ENCODE measurements around the gene OTUB1.
"Not testable (repeated sequence)": the region's sequence is repeated elsewhere in the genome, so short reads cannot be mapped to it uniquely, and the experiment has no call there.

OTUB1 gene, protein sequence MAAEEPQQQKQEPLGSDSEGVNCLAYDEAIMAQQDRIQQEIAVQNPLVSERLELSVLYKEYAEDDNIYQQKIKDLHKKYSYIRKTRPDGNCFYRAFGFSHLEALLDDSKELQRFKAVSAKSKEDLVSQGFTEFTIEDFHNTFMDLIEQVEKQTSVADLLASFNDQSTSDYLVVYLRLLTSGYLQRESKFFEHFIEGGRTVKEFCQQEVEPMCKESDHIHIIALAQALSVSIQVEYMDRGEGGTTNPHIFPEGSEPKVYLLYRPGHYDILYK

DNA sequence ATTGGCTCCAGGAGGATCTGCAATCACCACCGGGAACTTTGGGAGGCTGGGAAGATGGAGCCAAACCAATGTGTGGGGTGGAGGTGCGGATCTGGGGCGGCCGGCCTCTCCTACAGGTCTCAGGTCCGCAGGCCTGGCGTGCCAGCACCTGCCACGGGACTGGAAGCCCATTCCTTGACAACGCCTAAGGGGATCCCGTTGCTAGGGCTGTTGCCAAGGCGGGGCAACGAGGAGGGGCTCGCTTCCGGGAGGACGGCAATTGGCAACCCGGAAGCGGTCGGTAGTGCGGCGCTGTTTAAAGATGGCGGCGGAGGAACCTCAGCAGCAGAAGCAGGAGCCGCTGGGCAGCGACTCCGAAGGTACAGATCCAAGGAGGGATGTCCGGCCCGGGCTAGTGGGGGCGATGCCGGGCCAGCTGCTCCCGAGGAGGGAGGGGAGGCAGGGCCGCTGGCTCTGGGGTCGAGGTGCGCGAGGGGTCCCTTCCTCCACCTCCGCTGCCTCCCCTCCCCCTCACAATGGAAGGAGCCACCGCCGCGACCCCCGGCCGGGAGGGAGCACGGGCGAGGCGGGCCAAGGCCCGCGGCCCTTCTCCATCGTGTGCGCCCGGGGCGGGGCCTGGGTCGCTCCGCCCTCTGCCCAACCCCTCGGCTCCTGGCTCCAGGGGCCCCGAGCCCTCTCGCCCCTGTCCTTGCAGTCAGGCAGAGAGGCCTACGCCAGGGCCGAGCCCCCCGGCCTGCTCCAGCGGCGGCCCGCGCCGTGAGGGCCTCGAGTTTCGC, at the start of gene OTUB1:
OTUB1 (plus strand) TSS at position 283 of the 776 bp plus-strand sequence; CDS start at position 302, 19 bp downstream.
- DNase-seq, result peak; percentile 87

DNA sequence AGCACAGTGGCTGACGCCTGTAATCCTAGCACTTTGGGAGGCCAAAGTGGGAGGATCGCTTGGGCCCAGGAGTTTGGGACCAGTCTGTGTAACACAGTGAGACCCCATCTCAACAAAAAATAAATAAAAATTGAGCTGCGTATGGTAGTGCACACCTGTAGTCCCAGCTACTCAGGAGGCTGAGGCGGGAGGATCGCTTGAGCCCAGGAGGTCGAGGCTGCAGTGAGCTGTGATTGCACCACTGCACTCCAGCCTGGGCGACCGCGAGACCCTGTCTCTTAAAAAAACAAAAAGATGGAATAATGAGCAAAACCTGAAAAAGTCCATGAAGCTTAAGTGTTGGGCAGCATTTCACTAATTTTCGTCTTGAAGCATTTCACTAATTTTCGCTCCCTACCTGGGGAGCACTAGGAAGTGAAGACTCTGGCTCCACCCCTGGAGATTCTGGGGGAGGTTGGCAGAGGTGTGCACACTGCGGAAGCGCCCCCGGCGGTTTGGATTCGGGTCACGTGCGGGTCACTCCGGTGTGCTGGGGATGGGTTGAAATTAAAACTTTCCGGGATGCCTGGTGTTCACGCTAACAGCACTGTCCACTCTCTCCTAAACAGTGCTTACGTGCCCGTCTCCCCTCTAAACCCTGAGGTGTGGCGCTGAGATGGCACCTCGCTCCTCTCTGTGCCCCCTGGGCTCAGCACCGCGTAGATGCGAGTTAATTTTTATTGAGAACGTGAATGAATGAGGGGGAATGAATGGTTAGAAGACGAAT, 48.3 kb upstream of the OTUB1 start:
- no peak for DNase-seq

DNA sequence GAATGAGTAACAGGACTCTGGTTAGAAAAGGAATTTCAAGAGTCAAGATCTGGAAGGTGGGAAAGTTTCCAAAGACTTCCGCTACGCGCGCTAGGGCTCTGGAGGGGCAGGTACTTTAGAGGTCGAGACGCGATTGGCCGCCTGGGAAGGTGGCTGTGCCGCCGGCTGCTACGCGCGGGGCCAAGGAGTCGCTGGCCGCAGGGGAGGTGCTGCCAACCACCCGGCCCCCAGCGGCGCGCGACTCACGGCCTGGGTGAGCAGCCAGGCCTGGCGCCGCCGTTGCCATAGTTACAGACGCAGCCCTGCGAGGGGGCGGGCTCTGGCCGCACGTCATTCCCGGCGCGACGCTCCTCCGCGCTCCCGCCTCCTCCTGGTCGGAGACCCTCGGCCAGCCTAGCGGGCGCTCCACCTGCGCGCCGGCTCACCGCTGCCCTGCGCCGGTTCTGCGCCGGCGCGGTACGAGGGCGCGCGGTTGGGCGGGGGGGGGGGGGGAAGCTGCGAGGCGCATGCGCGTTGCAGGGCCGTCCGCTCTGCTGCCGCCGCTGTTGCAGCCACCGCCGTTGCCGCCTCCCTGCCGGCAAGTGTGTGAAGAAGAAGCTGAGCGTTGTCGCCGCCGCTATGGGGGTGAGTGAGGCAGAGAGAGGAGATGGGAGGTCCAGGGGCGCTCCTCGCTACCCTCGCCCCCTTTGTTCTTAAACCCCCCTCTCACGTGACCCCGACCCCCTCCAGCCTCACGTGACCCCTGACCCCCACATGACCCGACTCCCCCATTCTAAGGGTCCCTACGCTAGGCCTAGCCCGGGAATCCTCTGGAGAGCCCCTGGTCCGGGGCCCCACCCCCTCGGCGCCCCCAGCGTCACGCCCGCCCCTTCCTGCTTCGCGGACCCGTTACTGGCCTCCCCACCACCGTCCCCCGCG, 47.5 kb upstream of the OTUB1 start, which contains the start of gene NAA40:
NAA40 (plus strand) TSS at position 524 of the 918 bp plus-strand sequence; CDS start at position 619, 95 bp downstream.
- peak; percentile 96 for DNase-seq

DNA sequence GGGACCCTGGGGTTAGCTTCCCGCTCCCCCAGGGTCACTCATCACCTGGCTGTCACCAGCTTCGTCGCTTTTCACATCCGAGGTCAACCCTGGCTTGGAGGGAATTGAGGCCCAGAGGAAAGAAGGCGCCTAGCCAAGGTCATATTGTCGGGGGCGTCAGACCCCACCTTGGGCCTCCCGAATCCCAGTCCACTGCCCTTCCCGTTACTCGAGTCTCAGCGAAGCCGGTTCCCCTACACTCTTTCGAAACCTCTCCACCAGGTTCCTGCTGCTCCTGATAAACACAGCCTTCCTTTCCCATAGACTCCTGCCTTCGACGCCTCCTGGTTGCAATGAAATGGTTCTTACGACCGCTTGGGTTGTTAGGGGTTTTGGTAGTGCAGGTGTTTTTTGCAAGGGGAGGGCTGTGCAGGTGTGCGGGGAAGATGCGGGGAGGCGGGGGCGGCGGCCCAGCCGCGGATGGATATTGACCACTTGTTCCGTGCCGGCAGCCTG, 46.8 kb upstream of the OTUB1 start:
- DNase-seq, result no peak

DNA sequence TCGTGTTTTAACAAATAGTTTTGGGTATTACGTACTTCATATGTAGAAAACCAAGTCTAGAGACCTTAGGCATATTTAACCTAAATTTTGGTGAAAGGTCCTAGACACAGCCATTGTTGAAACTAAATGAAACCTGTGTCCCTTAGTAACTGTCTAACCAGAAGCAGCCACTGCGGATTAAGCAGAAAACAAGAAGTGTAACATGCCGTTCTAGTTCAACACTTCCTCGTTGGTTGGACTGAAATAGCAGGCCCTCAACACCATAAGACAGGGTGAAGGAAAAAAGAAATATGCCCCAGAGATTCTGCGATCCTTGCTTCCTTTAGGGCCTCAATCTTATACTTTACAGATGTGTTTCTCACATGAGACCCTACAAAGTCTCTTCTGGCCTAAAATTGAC, 45.5 kb upstream of the OTUB1 start:
- no peak for DNase-seq

DNA sequence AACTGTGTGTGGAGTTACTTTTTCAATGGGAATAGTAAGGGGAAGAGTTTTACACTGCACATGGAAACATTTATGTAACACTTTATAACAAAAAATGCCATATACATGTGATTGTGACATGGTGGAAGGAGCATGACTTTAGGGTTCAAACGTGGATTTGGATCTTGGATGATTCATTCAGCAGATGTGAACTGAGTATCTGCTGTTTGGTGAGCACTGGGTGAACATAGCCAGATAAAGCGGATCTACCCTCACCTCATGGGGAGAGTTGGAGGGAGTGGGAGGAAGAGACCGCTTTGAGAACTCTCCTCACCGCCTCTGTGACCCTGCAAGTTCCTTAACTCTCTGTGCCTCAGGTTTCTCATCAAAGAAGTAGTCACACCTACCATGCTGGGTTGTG, 44.3 kb upstream of the OTUB1 start:
- DNase-seq, result no peak

DNA sequence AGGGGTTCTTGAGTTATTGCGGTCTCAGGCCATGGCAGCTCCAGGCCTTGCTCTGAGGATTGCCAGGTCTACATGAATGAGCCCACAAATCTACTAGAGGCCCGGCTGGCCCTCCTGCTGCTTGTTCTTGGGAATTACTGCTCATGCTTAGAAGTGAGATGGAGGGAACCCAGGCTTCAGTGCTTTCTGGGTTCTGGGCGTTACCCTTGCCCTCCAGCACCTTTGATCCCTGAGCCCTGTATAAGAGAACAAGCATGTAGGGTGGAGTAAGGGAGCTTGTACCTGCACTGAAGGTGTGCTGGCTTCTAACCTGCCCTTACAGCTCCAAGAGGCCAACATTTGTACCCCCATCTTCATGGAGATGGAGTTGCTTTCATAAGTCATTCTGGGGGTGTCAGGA, 43.4 kb upstream of the OTUB1 start:
- DNase-seq, result no peak

DNA sequence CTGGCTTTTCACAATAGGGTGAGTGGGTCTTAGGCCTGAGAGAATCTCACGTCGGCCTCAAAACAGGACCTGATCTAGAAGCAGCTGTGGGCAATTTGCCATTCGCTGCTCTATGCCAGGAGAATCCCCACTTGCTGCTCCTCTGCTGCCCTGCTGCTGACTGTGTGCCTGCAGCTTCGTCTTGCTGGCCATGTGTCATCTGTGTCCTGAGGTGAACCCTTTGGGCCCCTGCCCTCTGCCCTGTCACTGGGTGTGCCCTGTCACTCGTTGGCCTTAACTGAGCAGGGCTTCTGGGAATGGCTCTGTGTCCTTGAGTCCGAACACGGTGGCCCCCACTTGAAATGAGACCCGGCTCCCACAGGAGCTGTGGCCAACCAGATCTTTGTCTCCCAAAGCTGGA, 41.3 kb upstream of the OTUB1 start:
- DNase-seq, result no peak

DNA sequence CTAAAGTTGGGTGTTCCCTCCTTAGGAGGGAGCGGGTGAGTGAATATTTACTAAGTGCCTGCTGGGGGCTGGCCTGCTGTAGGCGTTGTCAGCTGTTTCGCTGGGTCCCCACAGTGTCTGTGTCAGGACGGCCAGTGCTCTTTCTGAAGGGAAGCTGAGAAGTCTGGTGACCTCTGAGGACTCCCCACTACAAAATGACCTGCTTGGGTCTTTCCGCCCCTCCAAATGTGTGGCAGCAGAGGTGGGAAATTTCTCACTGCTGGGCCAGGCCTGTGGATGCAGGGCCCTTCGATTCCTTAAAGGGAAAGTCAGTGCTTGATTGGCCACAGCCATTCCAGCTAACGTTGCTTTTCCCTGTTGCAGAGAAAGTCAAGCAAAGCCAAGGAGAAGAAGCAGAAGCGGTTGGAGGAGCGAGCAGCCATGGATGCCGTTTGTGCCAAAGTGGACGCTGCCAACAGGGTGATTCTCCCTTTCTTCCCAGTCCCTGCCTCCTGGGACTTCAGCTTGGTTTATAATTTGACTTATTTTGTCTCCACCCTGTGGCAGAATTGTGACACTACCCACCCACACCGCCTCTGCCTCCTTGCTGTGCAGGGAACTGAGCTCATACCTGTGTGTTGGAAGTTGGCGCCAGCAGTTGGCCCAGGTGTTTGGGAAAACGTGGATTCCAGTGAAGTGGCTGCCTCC, 40.6 kb upstream of the OTUB1 start:
- peak; percentile 74 for DNase-seq

DNA sequence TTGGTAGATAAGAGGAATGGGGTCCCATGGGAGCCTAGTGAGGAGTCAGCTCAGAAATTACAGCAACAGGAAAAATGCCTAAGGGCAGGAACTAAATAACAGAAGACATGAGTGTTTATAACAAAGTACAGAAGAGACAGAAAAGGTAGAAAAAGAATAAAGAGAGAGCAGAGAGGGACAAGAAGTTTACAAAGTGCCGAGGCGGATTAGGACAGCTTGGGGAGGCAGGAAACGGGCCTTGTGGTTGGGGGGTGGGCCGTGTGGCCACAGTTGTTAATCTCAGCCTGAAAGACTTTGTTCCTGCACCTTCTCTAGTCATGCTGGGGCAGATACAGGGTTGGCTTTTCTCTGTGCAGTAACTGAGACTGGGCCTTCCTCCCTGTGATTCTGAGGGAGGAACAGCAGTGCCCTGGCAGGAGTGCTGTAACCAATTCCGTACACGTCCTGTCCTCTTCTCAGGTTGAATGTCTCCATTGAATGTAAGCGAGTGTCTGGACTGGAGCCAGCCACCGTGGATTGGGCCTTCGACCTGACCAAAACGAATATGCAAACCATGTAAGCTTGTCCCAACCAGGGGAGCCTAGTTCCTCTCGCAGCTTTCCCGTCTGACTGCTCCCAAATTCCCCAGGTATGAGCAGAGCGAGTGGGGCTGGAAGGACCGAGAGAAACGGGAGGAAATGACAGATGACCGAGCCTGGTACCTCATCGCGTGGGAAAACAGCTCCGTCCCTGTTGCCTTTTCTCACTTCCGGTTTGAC, 34.3 kb upstream of the OTUB1 start:
- DNase-seq, result no peak

DNA sequence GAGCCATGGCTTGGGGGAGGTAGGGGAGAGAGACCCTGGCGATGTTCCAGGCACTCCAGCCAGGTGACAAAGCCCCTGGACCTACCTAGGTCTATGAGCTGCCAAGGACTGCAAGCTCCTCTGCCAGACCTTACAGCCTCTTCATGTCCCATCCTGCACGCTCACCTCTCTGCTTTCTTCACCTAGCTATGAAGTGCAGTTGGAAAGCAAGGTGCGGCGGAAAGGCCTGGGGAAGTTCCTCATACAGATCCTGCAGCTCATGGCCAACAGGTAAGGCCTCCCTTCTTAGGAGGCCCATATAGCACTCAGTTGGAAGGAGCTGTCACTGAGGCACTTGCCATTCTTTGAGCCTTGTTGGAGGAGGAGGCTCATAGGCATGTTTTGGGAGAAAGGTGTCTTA, 33.7 kb upstream of the OTUB1 start:
- DNase-seq, result no peak

DNA sequence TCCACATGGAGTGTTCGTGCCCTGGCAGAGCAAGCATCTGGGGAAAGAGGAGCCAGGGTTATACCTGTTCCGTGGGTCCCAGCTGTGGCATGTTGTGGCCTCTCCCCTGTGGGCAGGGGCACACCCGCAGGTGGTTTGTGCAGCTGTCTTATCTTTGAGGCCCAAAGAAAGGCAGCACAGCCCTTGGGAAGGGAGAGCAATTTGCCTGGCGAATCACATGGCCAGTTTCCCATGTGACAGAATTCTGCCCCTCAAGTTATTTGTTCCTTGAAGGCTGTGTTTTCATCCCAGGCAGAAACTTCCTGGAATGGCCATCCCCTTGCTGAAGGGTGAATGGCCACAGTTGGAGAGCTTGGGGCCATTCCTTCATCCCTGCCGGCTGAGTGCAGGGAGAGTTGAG, 28.2 kb upstream of the OTUB1 start:
- no peak for DNase-seq

DNA sequence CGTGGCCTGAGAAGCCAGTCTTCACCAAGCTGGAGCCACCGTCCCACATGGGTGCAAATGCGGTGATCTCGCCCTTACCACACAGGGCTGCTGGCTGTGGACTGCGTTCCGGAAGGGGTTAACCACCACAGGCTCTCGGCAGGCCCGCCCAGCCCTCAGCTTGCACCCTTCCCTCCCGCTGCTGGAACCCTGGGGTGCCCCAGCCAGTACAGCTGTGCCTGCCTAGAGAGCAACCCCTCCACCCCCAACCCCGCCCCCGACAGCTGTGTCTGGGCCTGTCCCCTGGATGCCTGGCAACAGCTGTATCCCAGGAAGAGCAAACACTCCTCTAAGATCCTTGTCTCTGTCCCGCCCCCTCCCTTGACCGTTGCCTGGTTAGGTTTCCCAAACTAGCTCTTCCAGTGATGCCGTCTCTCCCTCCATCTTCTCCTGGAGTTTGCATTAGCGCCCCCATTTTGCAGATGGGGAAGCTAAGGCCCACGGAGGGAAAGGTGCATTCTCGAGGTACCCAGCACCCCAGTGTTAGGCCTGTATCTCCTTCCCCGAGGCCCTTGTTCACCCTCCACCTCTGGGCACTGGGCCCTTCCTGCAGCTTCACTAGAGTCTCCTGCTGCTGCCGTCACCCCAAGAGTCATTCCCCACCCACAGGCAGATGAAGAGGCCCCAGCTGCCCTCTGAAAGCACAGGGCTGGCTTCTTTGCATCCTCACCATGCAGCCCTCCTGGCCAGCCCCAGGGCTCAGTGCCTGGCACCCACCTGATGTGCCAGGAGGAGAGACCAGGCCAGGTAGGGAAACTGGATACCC, 24.4 kb upstream of the OTUB1 start:
- DNase-seq, result peak; percentile 25

DNA sequence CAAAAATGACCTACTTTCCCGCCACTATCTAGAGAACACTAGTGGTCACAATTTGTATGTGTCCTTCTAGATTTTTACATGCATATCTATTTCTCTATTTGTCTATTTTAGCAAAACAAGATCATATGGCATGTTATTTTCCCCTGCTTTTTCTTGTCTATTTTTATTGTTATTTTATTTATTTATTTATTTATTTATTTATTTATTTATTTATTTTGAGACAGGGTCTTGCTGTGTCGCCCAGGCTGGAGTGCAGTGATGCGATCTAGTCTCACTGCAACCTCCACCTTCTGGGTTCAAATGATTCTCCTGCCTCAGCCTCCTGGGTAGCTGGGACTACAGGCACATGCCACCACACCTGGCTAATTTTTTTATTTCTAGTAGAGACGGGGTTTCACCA, 22.3 kb upstream of the OTUB1 start:
- DNase-seq, result not testable (repeated sequence)

DNA sequence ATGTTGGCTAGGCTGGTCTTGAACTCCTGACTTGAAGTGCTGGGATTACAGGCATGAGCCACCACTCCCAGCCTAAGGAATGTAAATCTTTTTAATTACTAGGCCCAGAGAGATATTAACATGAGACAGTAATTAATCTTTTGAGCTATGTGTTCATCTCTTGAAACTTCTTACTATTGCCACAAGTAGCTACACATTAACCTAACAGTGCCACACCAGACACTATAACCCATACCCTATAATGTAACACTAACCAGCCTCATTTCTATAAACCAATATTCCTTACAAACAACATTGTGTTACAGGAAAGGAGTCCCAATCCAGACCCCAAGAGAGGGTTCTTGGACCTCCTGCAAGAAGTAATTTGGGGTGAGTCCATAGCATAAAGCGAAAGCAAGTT, 19.8 kb upstream of the OTUB1 start:
- no peak for DNase-seq

DNA sequence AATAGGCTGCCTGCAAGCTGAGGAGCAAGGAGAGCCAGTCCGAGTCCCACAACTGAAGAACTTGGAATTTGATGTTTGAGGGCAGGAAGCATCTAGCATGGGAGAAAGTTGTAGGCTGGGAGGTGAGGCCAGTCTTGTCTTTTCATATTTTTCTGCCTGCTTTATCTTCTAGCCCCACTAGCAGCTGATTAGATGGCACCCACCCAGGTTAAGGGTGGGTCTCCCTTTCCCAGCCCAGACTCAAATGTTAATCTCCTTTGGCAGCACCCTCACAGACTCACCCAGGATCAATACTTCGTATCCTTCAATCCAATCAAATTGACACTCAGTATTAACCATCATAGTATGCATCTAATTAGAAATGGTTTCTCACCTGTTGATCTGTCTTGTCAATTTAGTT, 16.8 kb upstream of the OTUB1 start:
- no peak for DNase-seq

DNA sequence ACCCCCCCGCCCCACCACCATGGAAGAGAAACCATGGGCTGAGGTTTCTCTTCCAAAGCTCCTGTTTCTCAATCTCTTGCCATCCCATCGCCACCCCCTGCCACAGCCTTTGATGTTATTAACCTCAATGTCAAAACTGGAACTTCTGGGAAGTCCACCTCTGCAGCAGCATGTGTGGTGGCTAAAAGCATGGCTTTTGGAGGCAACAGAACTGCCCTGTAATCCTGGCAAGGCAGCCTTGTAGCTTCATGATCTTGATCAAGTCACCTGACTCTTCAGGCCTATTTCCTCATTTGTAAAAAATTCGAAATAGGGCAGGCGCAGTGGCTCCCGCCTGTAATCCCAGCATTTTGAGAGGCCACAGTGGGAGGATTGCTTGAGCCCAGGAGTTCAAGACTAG, 15.3 kb upstream of the OTUB1 start:
- no peak for DNase-seq

DNA sequence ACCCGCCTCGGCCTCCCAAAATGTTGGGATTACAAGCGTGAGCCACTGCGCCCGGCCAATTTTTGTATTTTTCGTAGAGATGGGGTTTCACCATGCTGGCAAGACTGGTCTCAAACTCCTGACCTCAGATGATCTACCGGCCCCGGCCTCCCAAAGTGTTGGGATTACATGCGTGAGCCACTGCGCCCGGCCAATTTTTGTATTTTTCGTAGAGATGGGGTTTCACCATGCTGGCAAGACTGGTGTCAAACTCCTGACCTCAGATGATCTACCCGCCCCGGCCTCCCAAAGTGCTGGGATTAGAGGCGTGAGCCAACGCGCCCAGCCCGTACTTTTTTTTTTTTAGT, 12.4 kb upstream of the OTUB1 start:
- DNase-seq, result not testable (repeated sequence)

DNA sequence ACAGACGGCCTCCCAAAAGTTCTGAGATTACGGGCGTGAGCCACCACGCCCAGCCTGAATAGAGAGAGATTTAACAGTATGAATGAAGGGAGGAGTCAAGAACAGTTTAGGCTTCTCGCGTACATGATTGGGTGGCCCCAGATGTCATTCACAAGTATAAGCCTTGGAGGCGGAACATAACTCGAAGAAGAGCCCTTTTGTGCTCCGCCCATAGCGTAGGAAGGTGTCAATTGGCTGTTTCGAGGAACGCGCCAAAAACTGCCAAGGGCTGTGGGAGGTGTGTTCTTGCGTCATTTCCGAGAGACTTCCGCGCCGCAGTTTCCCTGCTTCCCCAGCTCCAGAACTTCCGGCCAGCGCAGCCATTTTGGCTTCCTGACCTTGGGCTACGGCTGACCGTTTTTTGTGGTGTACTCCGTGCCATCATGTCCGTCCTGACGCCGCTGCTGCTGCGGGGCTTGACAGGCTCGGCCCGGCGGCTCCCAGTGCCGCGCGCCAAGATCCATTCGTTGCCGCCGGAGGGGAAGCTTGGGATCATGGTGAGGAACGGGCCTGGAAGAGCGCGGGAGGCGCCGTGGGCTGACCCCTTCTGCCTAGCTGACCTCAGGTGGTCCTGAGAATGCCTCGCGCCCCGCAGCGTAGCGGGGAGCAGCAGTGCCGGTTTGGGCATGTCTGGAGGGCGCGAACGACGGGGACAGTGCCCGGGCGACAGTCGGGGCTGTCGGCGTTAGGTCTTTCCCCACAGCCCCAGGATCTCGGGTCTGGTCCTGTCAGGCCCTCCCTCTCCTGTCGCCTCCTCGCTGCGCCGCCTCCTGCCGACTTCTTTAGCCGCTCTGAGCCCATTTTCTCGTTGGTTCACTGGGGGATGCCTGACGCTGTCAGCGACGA, 11.7 kb upstream of the OTUB1 start, which contains the start of gene COX8A:
COX8A (plus strand) TSS at position 362 of the 885 bp plus-strand sequence; CDS start at position 423, 61 bp downstream.
- DNase-seq, result peak; percentile 100

Data from fibroblast of skin of right biceps (primary cell).